Astrocyte (in vitro differentiated cells and primary cell): Measurements from ENCODE around the gene TFF3. TPM values are rescaled to one million over a fixed set of nuclear protein-coding genes. Genes with fewer than 3 reads are reported as not detected.

Experiments
- DNase-seq: peaks from one replicate; pipeline ENCODE4 v3.0.0-alpha.2; 2010; ENCODE audit warnings: low read depth
- FAIRE-seq: peaks from 2 replicates; lab custom pipeline; 2011; peaks lifted over from hg19 to GRCh38; lab: Jason Lieb, UNC
- H2AFZ ChIP-seq: 2 replicates; pipeline ENCODE4 v1.6.0; 2012; ENCODE audit warnings: low read depth, low read length, inconsistent platforms
- H3K27ac ChIP-seq: 2 replicates; pipeline ENCODE4 v1.5.1; 2011; ENCODE audit warnings: low read depth, low read length, inconsistent platforms
- H3K27me3 ChIP-seq: 2 replicates; pipeline ENCODE4 v1.6.0; 2011; ENCODE audit warnings: low read length, inconsistent platforms; ENCODE audit not compliant: insufficient read depth
- H3K36me3 ChIP-seq: 2 replicates; pipeline ENCODE4 v1.5.1; 2011; ENCODE audit warnings: low read length, inconsistent platforms; ENCODE audit not compliant: insufficient read depth
- H3K4me1 ChIP-seq: 2 replicates; pipeline ENCODE4 v1.5.1; 2011; ENCODE audit warnings: low read length, inconsistent platforms; ENCODE audit not compliant: insufficient read depth
- H3K4me2 ChIP-seq: 2 replicates; pipeline ENCODE4 v1.6.0; 2012; ENCODE audit warnings: low read length, inconsistent platforms
- H3K4me3 ChIP-seq: 2 replicates; pipeline ENCODE4 v1.5.1; 2011; ENCODE audit warnings: low read depth, mild to moderate bottlenecking, low read length, inconsistent platforms; ENCODE audit not compliant: insufficient read depth
- H3K79me2 ChIP-seq: 2 replicates; pipeline ENCODE4 v1.6.0; 2012; ENCODE audit warnings: mild to moderate bottlenecking, low read length, inconsistent platforms; ENCODE audit not compliant: insufficient read depth
- H3K9ac ChIP-seq: 2 replicates; pipeline ENCODE4 v1.6.0; 2012; ENCODE audit warnings: mild to moderate bottlenecking, low read length, inconsistent platforms
- H3K9me3 ChIP-seq: 2 replicates; pipeline ENCODE4 v1.5.1; 2012; ENCODE audit warnings: low read depth, mild to moderate bottlenecking, low read length, inconsistent platforms; ENCODE audit not compliant: insufficient read depth
- H4K20me1 ChIP-seq: 2 replicates; pipeline ENCODE4 v1.6.0; 2012; ENCODE audit warnings: low read length, inconsistent platforms; ENCODE audit not compliant: insufficient read depth
- H3K27ac Mint-ChIP-seq: one replicate; pipeline ENCODE4 v1.8.0; 2021; ENCODE audit warnings: mild to moderate bottlenecking, mixed read lengths; ENCODE audit not compliant: unreplicated experiment
- H3K27me3 Mint-ChIP-seq: one replicate; pipeline ENCODE4 v1.8.0; 2021; ENCODE audit warnings: low read depth, mixed read lengths; ENCODE audit not compliant: unreplicated experiment
- H3K36me3 Mint-ChIP-seq: one replicate; pipeline ENCODE4 v1.8.0; 2021; ENCODE audit warnings: low read depth, mixed read lengths; ENCODE audit not compliant: unreplicated experiment
- H3K4me1 Mint-ChIP-seq: one replicate; pipeline ENCODE4 v1.8.0; 2021; ENCODE audit warnings: low read depth, mixed read lengths; ENCODE audit not compliant: unreplicated experiment
- H3K4me3 Mint-ChIP-seq: one replicate; pipeline ENCODE4 v1.8.0; 2021; ENCODE audit warnings: mild to moderate bottlenecking, moderate library complexity, mixed read lengths; ENCODE audit not compliant: unreplicated experiment
- H3K9me3 Mint-ChIP-seq: one replicate; pipeline ENCODE4 v1.8.0; 2021; ENCODE audit warnings: mild to moderate bottlenecking, mixed read lengths; ENCODE audit not compliant: unreplicated experiment
- CTCF ChIP-seq: IDR thresholded peaks from 2 replicates; pipeline ENCODE4 v1.5.1; 2011; ENCODE audit warnings: low read depth, mild to moderate bottlenecking, inconsistent platforms, low read length, moderate library complexity; ENCODE audit not compliant: insufficient read depth
- EZH2 ChIP-seq: IDR thresholded peaks from 2 replicates; pipeline ENCODE4 v1.6.1; 2012; ENCODE audit warnings: mild to moderate bottlenecking, low read length, inconsistent platforms; ENCODE audit not compliant: insufficient read depth
- total RNA-seq: library from RNA; stranded (reverse); gene quantifications from 2 replicates; pipeline ENCODE4 v1.2.1, GENCODE V29; 2021

TFF3 gene
- total RNA-seq, 1 donor from 2014 or later, result not detected

GRCh38 chr21:42302794-42303193, 12.4 kb downstream of the TFF3 start:
- no peak overlapping the region for H2AFZ ChIP-seq
- Mint-ChIP-seq H3K27me3 (peaks cover 52% of the 10 kb centered on the region), H3K4me3 (no peak overlapping the region), H3K27ac (no peak overlapping the region), H3K4me1 (no peaks in the 10 kb centered on the region), H3K36me3 (no peaks in the 10 kb centered on the region), H3K9me3 (no peaks in the 10 kb centered on the region)
- no peaks in the 10 kb centered on the region for H3K36me3 ChIP-seq
- H3K9me3 ChIP-seq, result no peaks in the 10 kb centered on the region
- peaks cover 10% of the 10 kb centered on the region for H3K27me3 ChIP-seq
- H3K27ac ChIP-seq, result no peak overlapping the region
- H3K4me2 ChIP-seq, result no peak overlapping the region
- no peak for DNase-seq
- no peaks in the 10 kb centered on the region for H3K79me2 ChIP-seq
- no peak overlapping the region for H3K4me3 ChIP-seq
- no peak for TF ChIP-seq CTCF
- H4K20me1 ChIP-seq, result no peaks in the 10 kb centered on the region
- H3K9ac ChIP-seq, result no peak overlapping the region
- FAIRE-seq, result no peak
- H3K4me1 ChIP-seq, result no peaks in the 10 kb centered on the region

DNA sequence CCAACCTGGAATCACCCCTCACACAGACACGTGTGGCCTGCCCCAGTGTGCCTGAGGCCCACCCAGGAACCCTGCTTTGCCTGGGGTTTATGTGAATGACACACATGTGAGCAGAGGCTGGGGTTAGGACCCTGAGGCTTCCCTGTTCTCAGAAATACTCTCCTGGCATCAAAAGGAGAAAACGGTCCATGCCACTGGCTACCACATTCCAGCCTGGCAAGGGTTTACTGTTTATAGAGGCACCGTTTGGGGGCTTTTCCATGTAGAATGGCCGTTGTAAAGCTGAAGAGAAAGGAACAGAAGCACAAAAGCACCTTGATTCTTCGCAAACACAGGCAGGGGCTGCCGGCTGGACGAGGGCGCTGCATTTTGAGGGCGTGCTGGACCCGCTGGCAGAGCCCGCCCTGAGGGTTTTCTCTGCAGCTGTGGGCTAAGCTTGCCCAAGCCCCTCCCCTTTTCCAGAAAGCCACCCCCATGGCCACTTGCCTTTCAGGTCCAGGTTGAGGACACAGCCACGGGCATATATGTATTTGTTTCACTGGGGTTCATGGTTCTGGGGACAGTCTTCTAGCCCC, 13.0 kb downstream of the TFF3 start:
- H3K27ac ChIP-seq, result no peak overlapping the region
- H2AFZ ChIP-seq, result no peak overlapping the region
- Mint-ChIP-seq H3K36me3 (no peaks in the 10 kb centered on the region), H3K4me1 (no peaks in the 10 kb centered on the region), H3K4me3 (no peak overlapping the region), H3K27me3 (peaks cover 52% of the 10 kb centered on the region), H3K9me3 (peaks cover 1% of the 10 kb centered on the region), H3K27ac (no peak overlapping the region)
- no peak overlapping the region for H3K4me2 ChIP-seq
- peaks cover 9% of the 10 kb centered on the region for H3K27me3 ChIP-seq
- TF ChIP-seq CTCF, result no peak
- TF ChIP-seq EZH2, result no peak
- no peaks in the 10 kb centered on the region for H4K20me1 ChIP-seq
- H3K9ac ChIP-seq, result no peak overlapping the region
- FAIRE-seq (no peak), DNase-seq (no peak)
- H3K36me3 ChIP-seq, result no peaks in the 10 kb centered on the region
- no peaks in the 10 kb centered on the region for H3K4me1 ChIP-seq
- H3K4me3 ChIP-seq, result no peak overlapping the region
- H3K9me3 ChIP-seq, result no peaks in the 10 kb centered on the region
- H3K79me2 ChIP-seq, result no peaks in the 10 kb centered on the region

DNA sequence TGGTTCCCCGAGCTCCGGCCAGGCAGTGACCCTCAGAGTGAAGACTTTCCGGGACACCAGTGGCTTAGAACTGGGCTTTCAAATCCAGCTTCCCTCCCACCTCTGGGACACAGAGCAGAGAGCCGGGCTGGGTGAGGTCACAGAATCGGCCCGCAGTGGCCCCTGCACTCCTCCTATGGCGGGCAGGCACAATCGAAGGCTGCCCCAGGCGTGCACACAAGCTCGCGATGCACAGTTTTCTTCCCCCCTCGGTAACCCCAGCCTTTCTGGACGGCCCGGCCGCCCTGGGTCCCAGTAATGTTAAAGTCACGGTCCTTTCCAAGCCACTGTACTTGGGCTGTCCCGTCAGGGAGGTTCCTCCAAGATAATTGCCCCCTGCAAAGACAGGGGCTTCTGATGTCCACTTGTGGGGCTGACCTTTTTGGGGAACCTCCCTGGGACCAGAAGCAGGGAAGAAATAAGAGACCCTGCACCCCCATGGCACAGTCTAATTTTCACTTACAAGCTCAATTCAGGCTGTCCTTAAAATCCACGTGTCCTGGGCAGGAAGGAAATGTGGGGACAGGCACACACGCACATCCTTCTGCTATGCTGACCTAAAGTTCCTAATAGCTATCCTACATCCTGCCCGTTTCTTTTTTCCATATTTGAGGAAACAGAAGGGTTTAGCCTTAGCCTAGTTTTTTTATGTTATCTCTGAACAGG, 13.7 kb downstream of the TFF3 start:
- no peak for TF ChIP-seq CTCF
- TF ChIP-seq EZH2, result no peak
- no peaks in the 10 kb centered on the region for H3K36me3 Mint-ChIP-seq
- H3K4me3 ChIP-seq, result no peak overlapping the region
- H3K9ac ChIP-seq, result no peak overlapping the region
- H3K4me1 Mint-ChIP-seq, result no peaks in the 10 kb centered on the region
- H3K27me3 Mint-ChIP-seq, result peaks cover 52% of the 10 kb centered on the region
- no peaks in the 10 kb centered on the region for H3K36me3 ChIP-seq
- no peaks in the 10 kb centered on the region for H3K4me1 ChIP-seq
- no peak overlapping the region for H3K4me3 Mint-ChIP-seq
- no peak overlapping the region for H2AFZ ChIP-seq
- FAIRE-seq (no peak), DNase-seq (no peak)
- H3K9me3 Mint-ChIP-seq, result peaks cover 2% of the 10 kb centered on the region
- H3K27ac Mint-ChIP-seq, result no peak overlapping the region
- H3K27me3 ChIP-seq, result peaks cover 8% of the 10 kb centered on the region
- no peak overlapping the region for H3K4me2 ChIP-seq
- no peaks in the 10 kb centered on the region for H3K79me2 ChIP-seq
- no peak overlapping the region for H3K27ac ChIP-seq
- H3K9me3 ChIP-seq, result no peaks in the 10 kb centered on the region
- H4K20me1 ChIP-seq, result no peaks in the 10 kb centered on the region
